Raji (cell line): ENCODE results near the gene CMSS1.

Experiments used
- POLR2A ChIP-seq: IDR thresholded peaks from 2 replicates; pipeline ENCODE4 v1.6.1; 2011; ENCODE audit warnings: low read depth, low read length, control low read depth; ENCODE audit not compliant: insufficient read depth

Gene CMSS1

GRCh38 chr3:100110162-100110561 lies 292.5 kb downstream of the CMSS1 start:
- no peak for TF ChIP-seq POLR2A

- no peak for TF ChIP-seq POLR2A
These were observed 294.1 kb downstream of the CMSS1 start for GRCh38 chr3:100111728-100112127.

- TF ChIP-seq POLR2A, result no peak
These were observed 296.2 kb downstream of the CMSS1 start for GRCh38 chr3:100113723-100114412.

- no peak for TF ChIP-seq POLR2A
These were observed 296.9 kb downstream of the CMSS1 start, which contains the start of gene FILIP1L for GRCh38 chr3:100114413-100115030. FILIP1L (minus strand) TSS chr3:100114501.

GRCh38 chr3:100117093-100117492 lies 299.4 kb downstream of the CMSS1 start:
- TF ChIP-seq POLR2A, result no peak

GRCh38 chr3:100120012-100120411 lies 302.4 kb downstream of the CMSS1 start:
- TF ChIP-seq POLR2A, result no peak

GRCh38 chr3:100120693-100121092 lies 303.0 kb downstream of the CMSS1 start:
- TF ChIP-seq POLR2A, result no peak

- no peak for TF ChIP-seq POLR2A
These were observed 304.7 kb downstream of the CMSS1 start for GRCh38 chr3:100122321-100122720.

GRCh38 chr3:100123112-100123511 lies 305.4 kb downstream of the CMSS1 start:
- no peak for TF ChIP-seq POLR2A

- no peak for TF ChIP-seq POLR2A
These were observed 306.6 kb downstream of the CMSS1 start for GRCh38 chr3:100124201-100124761.

GRCh38 chr3:100125161-100125938 lies 307.7 kb downstream of the CMSS1 start:
- no peak for TF ChIP-seq POLR2A

GRCh38 chr3:100127792-100128191 lies 310.1 kb downstream of the CMSS1 start:
- no peak for TF ChIP-seq POLR2A

- no peak for TF ChIP-seq POLR2A
These were observed 310.9 kb downstream of the CMSS1 start for GRCh38 chr3:100128565-100128964.

- no peak for TF ChIP-seq POLR2A
These were observed 312.3 kb downstream of the CMSS1 start for GRCh38 chr3:100129941-100130340.

- TF ChIP-seq POLR2A, result no peak
These were observed 313.6 kb downstream of the CMSS1 start for GRCh38 chr3:100131241-100131640.
